Panc1 (cell line): ENCODE measurements around the gene POLD1.

Experiments
- CTCF ChIP-seq: fragments of 450-650 bp; IDR thresholded peaks from 2 replicates; pipeline ENCODE4 v1.5.1; 2017; ENCODE audit warnings: mild to moderate bottlenecking
- POLR2AphosphoS5 ChIP-seq: IDR thresholded peaks from 2 replicates; pipeline ENCODE4 v1.6.1; 2012; ENCODE audit warnings: mild to moderate bottlenecking, low read depth, low read length, moderate library complexity
- REST ChIP-seq, 2 experiments: IDR thresholded peaks; 2 replicates each; pipeline ENCODE4 v1.6.1; 2011 to 2012; ENCODE audit warnings: low read depth in 2 of 2, control low read depth in 1 of 2, low read length in 1 of 2, mild to moderate bottlenecking in 1 of 2, moderate library complexity in 1 of 2; ENCODE audit not compliant: insufficient read depth in 1 of 2
- SIN3A ChIP-seq: IDR thresholded peaks from 2 replicates; pipeline ENCODE4 v1.6.1; 2012; ENCODE audit warnings: low read depth, mild to moderate bottlenecking, low read length, moderate library complexity, borderline replicate concordance; ENCODE audit not compliant: insufficient read depth
- TCF7L2 ChIP-seq: IDR thresholded peaks from 2 replicates; pipeline ENCODE4 v1.6.1; 2011; ENCODE audit warnings: mild to moderate bottlenecking, low read depth, low read length, inconsistent platforms

- TF ChIP-seq CTCF (no peak), TCF7L2 (no peak), SIN3A (no peak), REST (IDR thresholded peaks at IDR 0.05; ENCODE audit: insufficient read depth in 1 of 2, low read depth in 2 of 2, low read length in 1 of 2) (no peak), POLR2AphosphoS5 (no peak)
Observed at GRCh38 chr19:50384685-50385535, 763 bp downstream of the POLD1 start.
